Panc1 (cell line): ENCODE data around the gene CHCHD10. TPM values are rescaled to one million over a fixed set of nuclear protein-coding genes. Genes with fewer than 3 reads are reported as not detected.
A peak's percentile ranks its signal among the peaks of the same experiment; 100 is the strongest.

Experiments used
- ATAC-seq: fragments of 200-7000 bp; cut with Tn5 transposase; 2 replicates; pipeline ENCODE4 v1.9.1; 2020; ENCODE audit warnings: mild to moderate bottlenecking, moderate library complexity
- BruUV-seq: library from RNA; stranded (reverse); fragments of 400-500 nt; replicated peaks from 2 replicates; lab custom pipeline; 2021; lab: Mats Ljungman, UMichigan
- CTCF ChIA-PET: fragments of 300-600 bp; sonication (Branson Sonifier 250); formaldehyde crosslinking; loops from one replicate; lab custom pipeline; 2022; ENCODE audit warnings: antibody characterized with exemption; lab: Charles Lee
- POLR2A ChIA-PET: fragments of 300-600 bp; sonication (Branson Sonifier 250); formaldehyde crosslinking; loops from one replicate; lab custom pipeline; 2022; ENCODE audit warnings: antibody characterized with exemption; lab: Charles Lee
- DNase-seq: peaks from one replicate; pipeline ENCODE4 v3.0.0-alpha.2; 2010; ENCODE audit warnings: low read depth, low spot score
- H3K27ac ChIP-seq: 2 replicates; pipeline ENCODE4 v1.5.1; 2011; ENCODE audit warnings: mild to moderate bottlenecking, low read length, inconsistent platforms
- H3K27me3 ChIP-seq: fragments of 200-500 bp; sonication (Bioruptor generic); 2 replicates; pipeline ENCODE4 v1.6.0; 2014; ENCODE audit warnings: low read length, inconsistent platforms; ENCODE audit not compliant: control insufficient read depth, insufficient read depth
- H3K36me3 ChIP-seq: fragments of 200-500 bp; sonication (Bioruptor generic); 2 replicates; pipeline ENCODE4 v1.5.1; 2014; ENCODE audit warnings: inconsistent platforms, mild to moderate bottlenecking, low read length, moderate library complexity; ENCODE audit not compliant: control insufficient read depth, insufficient read depth
- H3K4me1 ChIP-seq: 2 replicates; pipeline ENCODE4 v1.5.1; 2011; ENCODE audit warnings: inconsistent platforms, mild to moderate bottlenecking, low read length, moderate library complexity; ENCODE audit not compliant: control insufficient read depth, insufficient read depth
- H3K4me3 ChIP-seq, 2 experiments: 2 replicates each; pipeline ENCODE4 v1.5.1; 2011 to 2012; ENCODE audit warnings: low read depth in 2 of 2, low read length in 2 of 2, mild to moderate bottlenecking in 2 of 2, inconsistent platforms in 1 of 2, moderate library complexity in 1 of 2
- H3K9me3 ChIP-seq: fragments of 200-500 bp; sonication (Bioruptor generic); 2 replicates; pipeline ENCODE4 v1.5.1; 2014; ENCODE audit warnings: low read depth, mild to moderate bottlenecking, inconsistent platforms, low read length, moderate library complexity; ENCODE audit not compliant: control insufficient read depth, insufficient read depth
- POLR2AphosphoS5 ChIP-seq: IDR thresholded peaks from 2 replicates; pipeline ENCODE4 v1.6.1; 2012; ENCODE audit warnings: mild to moderate bottlenecking, low read depth, low read length, moderate library complexity
- SIN3A ChIP-seq: IDR thresholded peaks from 2 replicates; pipeline ENCODE4 v1.6.1; 2012; ENCODE audit warnings: low read depth, mild to moderate bottlenecking, low read length, moderate library complexity, borderline replicate concordance; ENCODE audit not compliant: insufficient read depth
- TCF7L2 ChIP-seq: IDR thresholded peaks from 2 replicates; pipeline ENCODE4 v1.6.1; 2011; ENCODE audit warnings: mild to moderate bottlenecking, low read depth, low read length, inconsistent platforms
- in situ Hi-C: cut with HindIII; loops from 2 replicates; pipeline ENCODE4 v1.10.0; 2016; ENCODE audit warnings: low sequenced_read_pairs, low pct_unique_long_range_greater_than_20kb
- intact Hi-C: fragments of 100-400 bp; cut with micrococcal nuclease; formaldehyde crosslinking; loops from one replicate; pipeline ENCODE4 v1.10.0; 2022; ENCODE audit not compliant: unreplicated experiment
- total RNA-seq: library from RNA; stranded (reverse); gene quantifications from one replicate; pipeline ENCODE4 v1.2.1, GENCODE V29; 2021; ENCODE audit not compliant: unreplicated experiment
- TF ChIP-seq, protein P1 (sequence below), 2 experiments: IDR thresholded peaks; 2 replicates each; pipeline ENCODE4 v1.6.1; 2011 to 2012; ENCODE audit warnings: low read depth in 2 of 2, control low read depth in 1 of 2, low read length in 1 of 2, mild to moderate bottlenecking in 1 of 2, moderate library complexity in 1 of 2; ENCODE audit not compliant: insufficient read depth in 1 of 2
- TF ChIP-seq, protein P2 (sequence below): fragments of 450-650 bp; IDR thresholded peaks from 2 replicates; pipeline ENCODE4 v1.5.1; 2017; ENCODE audit warnings: mild to moderate bottlenecking

CHCHD10 gene
- total RNA-seq, 1 experiment from 2014 or later, result 84.4 TPM

DNA sequence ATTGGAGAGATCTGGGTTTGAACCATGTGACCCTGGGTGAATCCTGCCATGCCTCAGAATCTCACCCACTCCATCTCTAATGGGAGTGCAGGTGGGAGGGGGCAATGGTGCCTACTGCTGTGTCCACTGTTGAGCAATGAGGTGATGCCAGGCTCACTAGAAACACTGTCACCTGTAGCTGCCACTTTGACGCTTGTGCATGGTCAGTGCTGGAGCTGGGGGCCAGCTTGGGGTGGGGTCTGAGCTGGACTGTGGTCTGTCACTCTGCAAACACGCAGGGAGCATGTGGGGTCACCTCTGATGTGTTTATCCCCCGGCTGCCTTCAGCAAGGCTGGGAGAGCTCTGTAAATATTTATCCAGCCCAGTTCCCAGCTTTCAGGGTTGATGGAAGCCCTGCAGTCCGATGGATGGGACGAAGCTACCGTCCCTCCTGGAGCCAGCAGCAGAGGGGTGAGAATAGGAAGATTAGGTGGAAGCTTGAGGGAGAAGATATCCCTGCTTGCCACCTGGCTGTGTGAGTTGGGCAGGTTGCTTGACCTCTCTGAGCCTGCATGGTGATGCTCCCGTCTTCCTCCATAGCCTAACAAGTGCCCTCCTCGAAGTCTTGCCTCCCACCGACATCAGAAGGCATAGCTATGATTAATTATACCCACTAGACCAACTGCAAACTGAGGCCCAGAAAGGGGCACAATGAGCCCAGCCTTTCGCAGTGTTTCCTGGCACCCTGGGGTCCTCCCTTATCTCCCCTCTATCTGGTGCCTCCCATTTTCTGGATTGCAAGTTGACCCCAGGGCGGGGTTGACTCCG lies 6.5 kb upstream of the CHCHD10 start:
- DNase-seq (no peak), ATAC-seq (no peak)
- Histone ChIP-seq H3K9me3 (no peaks in the 10 kb centered on the region), H3K36me3 (no peaks in the 10 kb centered on the region), H3K27me3 (no peaks in the 10 kb centered on the region), H3K4me1 (no peaks in the 10 kb centered on the region), H3K4me3 (no peak overlapping the region), H3K27ac (no peak overlapping the region)
- BruUV-seq, result no TSS peak
- ChIA-PET POLR2A (interaction anchor here (0.7 to 1.0 kb wide), 2 partner anchors 13 to 19 kb away, joined by 3 to 4 read pairs; partner anchors contain the start of gene SMARCB1), CTCF (no interaction called here)
- in situ Hi-C loops (no loop called here), intact Hi-C loops (loop anchor here (10.0 kb wide), 1 partner anchor 70 kb away; no protein-coding TSS in a partner anchor)
- TF ChIP-seq, protein P1, sequence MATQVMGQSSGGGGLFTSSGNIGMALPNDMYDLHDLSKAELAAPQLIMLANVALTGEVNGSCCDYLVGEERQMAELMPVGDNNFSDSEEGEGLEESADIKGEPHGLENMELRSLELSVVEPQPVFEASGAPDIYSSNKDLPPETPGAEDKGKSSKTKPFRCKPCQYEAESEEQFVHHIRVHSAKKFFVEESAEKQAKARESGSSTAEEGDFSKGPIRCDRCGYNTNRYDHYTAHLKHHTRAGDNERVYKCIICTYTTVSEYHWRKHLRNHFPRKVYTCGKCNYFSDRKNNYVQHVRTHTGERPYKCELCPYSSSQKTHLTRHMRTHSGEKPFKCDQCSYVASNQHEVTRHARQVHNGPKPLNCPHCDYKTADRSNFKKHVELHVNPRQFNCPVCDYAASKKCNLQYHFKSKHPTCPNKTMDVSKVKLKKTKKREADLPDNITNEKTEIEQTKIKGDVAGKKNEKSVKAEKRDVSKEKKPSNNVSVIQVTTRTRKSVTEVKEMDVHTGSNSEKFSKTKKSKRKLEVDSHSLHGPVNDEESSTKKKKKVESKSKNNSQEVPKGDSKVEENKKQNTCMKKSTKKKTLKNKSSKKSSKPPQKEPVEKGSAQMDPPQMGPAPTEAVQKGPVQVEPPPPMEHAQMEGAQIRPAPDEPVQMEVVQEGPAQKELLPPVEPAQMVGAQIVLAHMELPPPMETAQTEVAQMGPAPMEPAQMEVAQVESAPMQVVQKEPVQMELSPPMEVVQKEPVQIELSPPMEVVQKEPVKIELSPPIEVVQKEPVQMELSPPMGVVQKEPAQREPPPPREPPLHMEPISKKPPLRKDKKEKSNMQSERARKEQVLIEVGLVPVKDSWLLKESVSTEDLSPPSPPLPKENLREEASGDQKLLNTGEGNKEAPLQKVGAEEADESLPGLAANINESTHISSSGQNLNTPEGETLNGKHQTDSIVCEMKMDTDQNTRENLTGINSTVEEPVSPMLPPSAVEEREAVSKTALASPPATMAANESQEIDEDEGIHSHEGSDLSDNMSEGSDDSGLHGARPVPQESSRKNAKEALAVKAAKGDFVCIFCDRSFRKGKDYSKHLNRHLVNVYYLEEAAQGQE (IDR thresholded peaks at IDR 0.05; ENCODE audit: insufficient read depth in 1 of 2, low read depth in 2 of 2, low read length in 1 of 2), result no peak
- TF ChIP-seq, protein P2, sequence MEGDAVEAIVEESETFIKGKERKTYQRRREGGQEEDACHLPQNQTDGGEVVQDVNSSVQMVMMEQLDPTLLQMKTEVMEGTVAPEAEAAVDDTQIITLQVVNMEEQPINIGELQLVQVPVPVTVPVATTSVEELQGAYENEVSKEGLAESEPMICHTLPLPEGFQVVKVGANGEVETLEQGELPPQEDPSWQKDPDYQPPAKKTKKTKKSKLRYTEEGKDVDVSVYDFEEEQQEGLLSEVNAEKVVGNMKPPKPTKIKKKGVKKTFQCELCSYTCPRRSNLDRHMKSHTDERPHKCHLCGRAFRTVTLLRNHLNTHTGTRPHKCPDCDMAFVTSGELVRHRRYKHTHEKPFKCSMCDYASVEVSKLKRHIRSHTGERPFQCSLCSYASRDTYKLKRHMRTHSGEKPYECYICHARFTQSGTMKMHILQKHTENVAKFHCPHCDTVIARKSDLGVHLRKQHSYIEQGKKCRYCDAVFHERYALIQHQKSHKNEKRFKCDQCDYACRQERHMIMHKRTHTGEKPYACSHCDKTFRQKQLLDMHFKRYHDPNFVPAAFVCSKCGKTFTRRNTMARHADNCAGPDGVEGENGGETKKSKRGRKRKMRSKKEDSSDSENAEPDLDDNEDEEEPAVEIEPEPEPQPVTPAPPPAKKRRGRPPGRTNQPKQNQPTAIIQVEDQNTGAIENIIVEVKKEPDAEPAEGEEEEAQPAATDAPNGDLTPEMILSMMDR, result no peak
- TF ChIP-seq TCF7L2 (no peak), SIN3A (no peak), POLR2AphosphoS5 (no peak)

DNA sequence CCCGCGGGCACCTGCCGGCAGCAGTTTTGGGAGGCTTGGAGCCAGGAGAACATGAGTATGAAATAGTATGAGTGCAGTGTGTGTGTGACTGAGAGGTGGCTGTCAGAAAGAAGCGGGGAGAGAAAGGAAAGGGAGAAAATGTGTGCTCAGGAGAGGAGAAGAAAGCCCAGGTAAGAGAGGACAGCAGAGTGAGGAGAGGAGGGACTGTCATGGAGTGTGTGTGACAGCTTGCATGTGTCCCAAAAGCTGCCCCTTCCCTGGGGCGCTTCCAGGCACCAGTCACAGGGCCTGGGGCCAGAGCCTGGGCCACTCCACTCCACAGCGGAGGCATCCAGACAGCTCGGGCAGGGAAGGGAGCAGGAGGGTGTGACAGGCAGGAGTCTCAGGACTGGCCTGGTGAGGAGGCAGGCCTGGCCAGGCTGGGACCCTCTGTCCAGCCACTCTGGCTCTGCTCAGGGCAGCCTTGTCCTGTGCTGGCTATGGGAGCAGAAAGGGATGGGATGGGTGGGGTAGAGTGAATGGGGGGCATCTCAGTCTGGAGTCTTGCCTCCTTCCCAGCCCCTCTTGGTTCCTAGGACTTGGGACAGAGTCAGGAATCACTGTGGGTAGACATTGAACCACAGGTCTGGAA lies 5.8 kb upstream of the CHCHD10 start:
- TF ChIP-seq SIN3A (no peak), TCF7L2 (no peak)
- ATAC-seq (no peak), DNase-seq (no peak)
- Histone ChIP-seq H3K9me3 (no peaks in the 10 kb centered on the region), H3K36me3 (no peaks in the 10 kb centered on the region), H3K27me3 (no peaks in the 10 kb centered on the region), H3K4me3 (peak overlapping the region in 1 of 2 experiments; percentile 26; a peak in 1 of 4 replicates), H3K27ac (no peak overlapping the region), H3K4me1 (no peaks in the 10 kb centered on the region)
- ChIA-PET CTCF (no interaction called here), POLR2A (interaction anchor here (1.0 kb wide), 1 partner anchor 20 kb away, joined by 3 read pairs; no protein-coding TSS in a partner anchor)
- in situ Hi-C loops (no loop called here), intact Hi-C loops (loop anchor here (10.0 kb wide), 1 partner anchor 71 kb away; no protein-coding TSS in a partner anchor)
- no TSS peak for BruUV-seq
